ENCODE results near the gene TBC1D22A.

The TBC1D22A gene

GRCh38 chr22:46995501-46996360, 233.3 kb downstream of the TBC1D22A start:
- no peak for DNase-seq (ENCODE audit: low read depth)

- DNase-seq (ENCODE audit: low read depth) = no peak
Observed at GRCh38 chr22:46996595-46997310, 234.3 kb downstream of the TBC1D22A start.

GRCh38 chr22:46997311-46997970, 235.0 kb downstream of the TBC1D22A start:
- DNase-seq (ENCODE audit: low read depth) = no peak

- no peak for DNase-seq (ENCODE audit: low read depth)
Observed at GRCh38 chr22:46998331-46998730, 235.9 kb downstream of the TBC1D22A start.

GRCh38 chr22:47000256-47000655, 237.8 kb downstream of the TBC1D22A start:
- no peak for DNase-seq (ENCODE audit: low read depth)

- DNase-seq (ENCODE audit: low read depth) = no peak
Observed at GRCh38 chr22:47000888-47001287, 238.4 kb downstream of the TBC1D22A start.

- no peak for DNase-seq (ENCODE audit: low read depth)
Observed at GRCh38 chr22:47001288-47001687, 238.8 kb downstream of the TBC1D22A start.

- no peak for DNase-seq (ENCODE audit: low read depth)
Observed at GRCh38 chr22:47002692-47003091, 240.2 kb downstream of the TBC1D22A start.

GRCh38 chr22:47005506-47006408, 243.3 kb downstream of the TBC1D22A start:
- DNase-seq (ENCODE audit: low read depth) = no peak

- no peak for DNase-seq (ENCODE audit: low read depth)
Observed at GRCh38 chr22:47006433-47006832, 244.0 kb downstream of the TBC1D22A start.

GRCh38 chr22:47006869-47007268, 244.4 kb downstream of the TBC1D22A start:
- DNase-seq (ENCODE audit: low read depth) = no peak

GRCh38 chr22:47007496-47007895, 245.0 kb downstream of the TBC1D22A start:
- no peak for DNase-seq (ENCODE audit: low read depth)

- DNase-seq (ENCODE audit: low read depth) = no peak
Observed at GRCh38 chr22:47008208-47008885, 245.9 kb downstream of the TBC1D22A start.

GRCh38 chr22:47009304-47010101, 247.1 kb downstream of the TBC1D22A start:
- DNase-seq (ENCODE audit: low read depth) = no peak

- no peak for DNase-seq (ENCODE audit: low read depth)
Observed at GRCh38 chr22:47010211-47010610, 247.8 kb downstream of the TBC1D22A start.

- no peak for DNase-seq (ENCODE audit: low read depth)
Observed at GRCh38 chr22:47011131-47011858, 248.8 kb downstream of the TBC1D22A start.

GRCh38 chr22:47011859-47012258, 249.4 kb downstream of the TBC1D22A start:
- DNase-seq (ENCODE audit: low read depth) = no peak

GRCh38 chr22:47012589-47013370, 250.3 kb downstream of the TBC1D22A start:
- DNase-seq (ENCODE audit: low read depth) = no peak
